Activated CD4-positive, alpha-beta T cell treated with anti-CD3 and anti-CD28 coated beads, Interleukin-2, amount 50 U/mL, for 48 hours (primary cell): Measurements from ENCODE around the gene PIN1.
A peak's percentile ranks its signal among the peaks of the same experiment; 100 is the strongest.
"Not testable (repeated sequence)": the region's sequence is repeated elsewhere in the genome, so short reads cannot be mapped to it uniquely, and the experiment has no call there.

Experiments
- DNase-seq, 2 experiments: peaks; one replicate each; pipeline ENCODE4 v3.0.0-alpha.2; 2020

The PIN1 gene

GRCh38 chr19:9818734-9819595 lies 16.2 kb upstream of the PIN1 start, which contains the start of gene FBXL12:
Gene FBXL12 (minus strand): TSS chr19:9819079. CDS start chr19:9818813, 266 bp downstream.
- DNase-seq = peak; percentile 100

- no peak for DNase-seq
Measured at GRCh38 chr19:9819596-9819909, 15.6 kb upstream of the PIN1 start.

GRCh38 chr19:9820034-9820433 lies 15.1 kb upstream of the PIN1 start:
- not testable (repeated sequence) for DNase-seq

GRCh38 chr19:9823816-9824215 lies 11.3 kb upstream of the PIN1 start:
- no peak for DNase-seq

- peak; percentile 87 to 91 for DNase-seq
Measured at GRCh38 chr19:9827289-9828238, 7.6 kb upstream of the PIN1 start, which contains the start of gene UBL5. Gene UBL5 (plus strand): TSS chr19:9827918. CDS start chr19:9828338, 420 bp downstream.

GRCh38 chr19:9828551-9829063 lies 6.5 kb upstream of the PIN1 start:
- DNase-seq = no peak

- no peak for DNase-seq
Measured at GRCh38 chr19:9834307-9834725, 802 bp upstream of the PIN1 start.

GRCh38 chr19:9835507-9835949 lies 410 bp downstream of the PIN1 start:
- DNase-seq = no peak

GRCh38 chr19:9836021-9836420 lies 903 bp downstream of the PIN1 start:
- no peak for DNase-seq

GRCh38 chr19:9838324-9838723 lies 3.2 kb downstream of the PIN1 start:
- DNase-seq = no peak

GRCh38 chr19:9839415-9839814 lies 4.3 kb downstream of the PIN1 start:
- no peak for DNase-seq

- no peak for DNase-seq
Measured at GRCh38 chr19:9842834-9843625, 7.9 kb downstream of the PIN1 start.

GRCh38 chr19:9843626-9844273 lies 8.6 kb downstream of the PIN1 start:
- DNase-seq = not testable (repeated sequence)

GRCh38 chr19:9847087-9847671 lies 12.1 kb downstream of the PIN1 start:
- peak; percentile 60 to 62 for DNase-seq

GRCh38 chr19:9848060-9848459 lies 12.9 kb downstream of the PIN1 start:
- DNase-seq = peak; percentile 38 to 39

GRCh38 chr19:9848762-9849161 lies 13.6 kb downstream of the PIN1 start:
- DNase-seq = no peak

- no peak for DNase-seq
Measured at GRCh38 chr19:9849791-9850190, 14.7 kb downstream of the PIN1 start.

GRCh38 chr19:9850235-9850959 lies 15.3 kb downstream of the PIN1 start:
- DNase-seq = no peak

GRCh38 chr19:9854282-9854846 lies 19.2 kb downstream of the PIN1 start:
- no peak for DNase-seq

- DNase-seq = no peak
Measured at GRCh38 chr19:9856609-9857008, 21.5 kb downstream of the PIN1 start.
